ENCODE data around the gene OR51T1.

The OR51T1 gene

DNA sequence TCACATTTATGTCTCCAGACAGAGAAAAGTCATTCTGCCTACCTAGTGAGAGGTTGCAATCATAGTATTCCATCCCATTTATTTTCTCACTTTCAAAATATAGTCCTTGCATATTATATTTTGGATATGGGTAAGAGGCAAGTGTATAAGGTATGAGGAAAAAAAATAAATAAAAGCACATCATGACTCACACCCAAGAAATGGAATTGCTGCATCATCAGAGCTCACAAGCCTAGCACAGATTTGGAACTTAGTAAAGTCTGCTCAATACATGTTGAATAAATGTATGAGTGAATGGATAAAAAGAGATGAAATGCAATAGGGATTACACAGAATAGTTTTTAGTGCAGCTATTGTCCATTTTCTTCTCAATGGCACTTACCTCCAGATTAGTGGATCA, 44.9 kb downstream of the OR51T1 start:
- DNase-seq (ENCODE audit: low read depth) = peak; percentile 4
